Liver (tissue), 9 donors: ENCODE measurements around the gene TMPRSS6. TPM values are rescaled to one million over a fixed set of nuclear protein-coding genes. Genes with fewer than 3 reads are reported as not detected.

Experiments
- DNase-seq: peaks from one replicate; pipeline ENCODE4 v3.0.0-alpha.2; 2017; ENCODE audit warnings: low spot score
- H3K27ac ChIP-seq, 2 donors: one replicate each; pipeline ENCODE4 v1.7.0; 2013; ENCODE audit warnings: inconsistent platforms in 2 of 2, low read length in 2 of 2, control low read depth in 1 of 2, low read depth in 1 of 2, mild to moderate bottlenecking in 1 of 2
- H3K27me3 ChIP-seq, 4 donors: one replicate each; pipeline versions ENCODE4 v1.6.1 to v1.7.0; 2013; ENCODE audit warnings: low read length in 3 of 4, inconsistent platforms in 1 of 4, mild to moderate bottlenecking in 1 of 4, moderate library complexity in 1 of 4; ENCODE audit not compliant: control insufficient read depth in 4 of 4, insufficient read depth in 4 of 4
- H3K36me3 ChIP-seq, 4 donors: one replicate each; pipeline versions ENCODE4 v1.6.1 to v1.7.0; 2013; ENCODE audit warnings: low read length in 3 of 4, mild to moderate bottlenecking in 3 of 4, low read depth in 1 of 4, moderate library complexity in 1 of 4; ENCODE audit not compliant: control insufficient read depth in 4 of 4, insufficient read depth in 3 of 4
- H3K4me1 ChIP-seq, 4 donors: one replicate each; pipeline versions ENCODE4 v1.6.1 to v1.7.0; 2013; ENCODE audit warnings: low read length in 3 of 4, mild to moderate bottlenecking in 3 of 4, moderate library complexity in 1 of 4; ENCODE audit not compliant: control insufficient read depth in 4 of 4, insufficient read depth in 4 of 4
- H3K4me3 ChIP-seq, 3 donors: one replicate each; pipeline versions ENCODE4 v1.6.1 to v1.7.0; 2013; ENCODE audit warnings: low read length in 3 of 3, control low read depth in 1 of 3, low read depth in 1 of 3, mild to moderate bottlenecking in 1 of 3
- H3K9ac ChIP-seq, 2 donors: one replicate each; pipeline ENCODE4 v1.7.0; 2013; ENCODE audit warnings: low read length in 2 of 2, mild to moderate bottlenecking in 2 of 2, moderate library complexity in 2 of 2, control low read depth in 1 of 2, low read depth in 1 of 2
- H3K9me3 ChIP-seq, 4 donors: one replicate each; pipeline versions ENCODE4 v1.6.1 to v1.7.0; 2013; ENCODE audit warnings: low read length in 3 of 4; ENCODE audit not compliant: control insufficient read depth in 4 of 4
- CTCF ChIP-seq: fragments of 150-350 bp; IDR thresholded peaks from 2 replicates; pipeline ENCODE4 v1.5.1; 2017; ENCODE audit warnings: improper control_type of control experiment, low read depth, low read length; ENCODE audit not compliant: missing input control
- EGR1 ChIP-seq, 2 donors: IDR thresholded peaks; 2 replicates each; pipeline ENCODE4 v1.6.1; 2016 to 2018; ENCODE audit warnings: antibody characterized with exemption in 2 of 2, low read depth in 2 of 2
- FOXA1 ChIP-seq: IDR thresholded peaks from 2 replicates; pipeline ENCODE4 v1.6.1; 2016; ENCODE audit warnings: antibody characterized with exemption
- FOXA2 ChIP-seq: IDR thresholded peaks from 2 replicates; pipeline ENCODE4 v1.6.1; 2016; ENCODE audit warnings: antibody characterized with exemption
- GABPA ChIP-seq, 2 donors: IDR thresholded peaks in 1 of 2; conservative IDR thresholded peaks in 1 of 2; 2 replicates each; pipeline ENCODE4 v1.6.1; 2016; ENCODE audit warnings: antibody characterized with exemption in 2 of 2, mild to moderate bottlenecking in 1 of 2, moderate library complexity in 1 of 2
- HNF4A ChIP-seq, 2 donors: conservative IDR thresholded peaks; 2 replicates each; pipeline ENCODE4 v1.6.1; 2016; ENCODE audit warnings: antibody characterized with exemption in 2 of 2, mild to moderate bottlenecking in 2 of 2
- HNF4G ChIP-seq: IDR thresholded peaks from 2 replicates; pipeline ENCODE4 v1.6.1; 2016; ENCODE audit warnings: antibody characterized with exemption
- MAX ChIP-seq: IDR thresholded peaks from 2 replicates; pipeline ENCODE4 v1.6.1; 2016; ENCODE audit warnings: antibody characterized with exemption
- NR2F2 ChIP-seq: IDR thresholded peaks from 2 replicates; pipeline ENCODE4 v1.6.1; 2016; ENCODE audit warnings: antibody characterized with exemption
- RAD21 ChIP-seq, 2 donors: IDR thresholded peaks; 2 replicates each; pipeline ENCODE4 v1.6.1; 2016; ENCODE audit warnings: antibody characterized with exemption in 2 of 2, mild to moderate bottlenecking in 2 of 2
- REST ChIP-seq: IDR thresholded peaks from 2 replicates; pipeline ENCODE4 v1.6.1; 2016; ENCODE audit warnings: antibody characterized with exemption, mild to moderate bottlenecking
- RXRA ChIP-seq, 2 donors: IDR thresholded peaks; 2 replicates each; pipeline ENCODE4 v1.6.1; 2017 to 2018; ENCODE audit warnings: antibody characterized with exemption in 2 of 2, mild to moderate bottlenecking in 1 of 2
- TAF1 ChIP-seq: conservative IDR thresholded peaks from 2 replicates; pipeline ENCODE4 v1.6.1; 2016; ENCODE audit warnings: antibody characterized with exemption, mild to moderate bottlenecking
- YY1 ChIP-seq: IDR thresholded peaks from 2 replicates; pipeline ENCODE4 v1.6.1; 2016; ENCODE audit warnings: antibody characterized with exemption, mild to moderate bottlenecking
- ZBTB33 ChIP-seq: IDR thresholded peaks from 2 replicates; pipeline ENCODE4 v1.6.1; 2016; ENCODE audit warnings: antibody characterized with exemption
- WGBS: extraction: QIAGEN DNeasy Blood & Tissue Kit; methylation state at CpG from one replicate; pipeline ENCODE4 v1.1.7; 2013; 5-methylcytosine and 5-hydroxymethylcytosine counted together
- polyA plus RNA-seq, 2 donors: library from polyadenylated mRNA; stranded (reverse) in 1 of 2; unstranded in 1 of 2; fragments of 200-250 nt in 1 of 2; fragments of >200 nt in 1 of 2; fragmentation: Nextera tagmentation in 1 of 2; extraction: Ambion mirVana in 1 of 2; gene quantifications; one replicate each; pipeline versions ENCODE4 v1.2.1 to v1.2.3, GENCODE V29; 2013 to 2015
- total RNA-seq, 2 donors: library from RNA; depleted of rRNA; stranded (reverse); fragments of >200 nt; gene quantifications; one replicate each; pipeline ENCODE4 v1.2.3, GENCODE V29; 2014
- donor health status: healthy.
- donor health status: healthy.
- donor health status: healthy.
- donor health status: healthy.
- donor health status: healthy.

Gene TMPRSS6
- total and polyA plus RNA-seq, 4 donors: 12.6 to 47.1 (median 39.9) TPM

- WGBS: 90% methylated on average over 6 of the region's 6 CpGs
- H3K9ac ChIP-seq: no peak overlapping the region
- DNase-seq: no peak
- no peak overlapping the region for H3K4me3 ChIP-seq
- H3K9me3 ChIP-seq: no peaks in the 10 kb centered on the region
- TF ChIP-seq TAF1 (no peak), FOXA1 (no peak), RXRA (IDR thresholded peaks at IDR 0.05) (no peak), ZBTB33 (no peak), GABPA (IDR thresholded peaks at IDR 0.05 in 1 of 2, conservative IDR thresholded peaks at IDR 0.05 in 1 of 2) (no peak), YY1 (no peak), MAX (no peak), FOXA2 (no peak), NR2F2 (no peak), EGR1 (IDR thresholded peaks at IDR 0.05; ENCODE audit: low read depth in 2 of 2) (no peak), HNF4G (no peak), RAD21 (IDR thresholded peaks at IDR 0.05) (no peak), CTCF (no peak), HNF4A (conservative IDR thresholded peaks at IDR 0.05) (no peak), REST (no peak)
- H3K36me3 ChIP-seq: no peaks in the 10 kb centered on the region
- H3K4me1 ChIP-seq: peaks cover 8 to 27% (median 17%) of the 10 kb centered on the region in 4 donors
- H3K27ac ChIP-seq: no peak overlapping the region
- no peaks in the 10 kb centered on the region for H3K27me3 ChIP-seq
These were observed 61.4 kb downstream of the TMPRSS6 start for GRCh38 chr22:37048133-37048532.

- Histone ChIP-seq H3K4me1 (peaks cover 9 to 30% (median 24%) of the 10 kb centered on the region in 4 donors), H3K4me3 (no peak overlapping the region), H3K9me3 (no peaks in the 10 kb centered on the region), H3K36me3 (no peaks in the 10 kb centered on the region), H3K27ac (no peak overlapping the region), H3K27me3 (no peaks in the 10 kb centered on the region), H3K9ac (no peak overlapping the region)
- no peak for DNase-seq
- WGBS: 96% methylated on average over 7 of the region's 7 CpGs
- no peak for TF ChIP-seq HNF4A (conservative IDR thresholded peaks at IDR 0.05)
These were observed 62.5 kb downstream of the TMPRSS6 start for GRCh38 chr22:37047006-37047405.
